CD14-positive monocyte (primary cell): Measurements from ENCODE around the gene PIP5K1B. TPM values are rescaled to one million over a fixed set of nuclear protein-coding genes. Genes with fewer than 3 reads are reported as not detected.

Source experiments
- DNase-seq, 3 donors: peaks; one replicate each; pipeline ENCODE4 v3.0.0-alpha.2; 2011 to 2022
- H2AFZ ChIP-seq: 2 replicates; pipeline ENCODE4 v1.6.0; 2012; ENCODE audit warnings: mild to moderate bottlenecking, low read depth, low read length, inconsistent platforms; ENCODE audit not compliant: insufficient read depth, poor library complexity, severe bottlenecking
- H3K27ac ChIP-seq, 2 donors: 1 replicate in 1 of 2; 2 replicates in 1 of 2; pipeline ENCODE4 v1.5.1; 2012 to 2013; ENCODE audit warnings: low read length in 2 of 2, control low read depth in 1 of 2, inconsistent platforms in 1 of 2, low read depth in 1 of 2, mild to moderate bottlenecking in 1 of 2
- H3K27me3 ChIP-seq, 2 donors: one replicate each; pipeline versions ENCODE4 v1.6.0 to v1.6.1; 2011 to 2013; ENCODE audit warnings: low read length in 2 of 2; ENCODE audit not compliant: control insufficient read depth in 2 of 2, insufficient read depth in 2 of 2
- H3K36me3 ChIP-seq, 2 donors: replicated peaks in 1 of 2; 1 replicate in 1 of 2; 2 replicates in 1 of 2; pipeline versions ENCODE4 v1.5.1 to v1.6.1; 2012 to 2013; ENCODE audit warnings: low read length in 2 of 2, control low read depth in 1 of 2, inconsistent platforms in 1 of 2, mild to moderate bottlenecking in 1 of 2; ENCODE audit not compliant: insufficient read depth in 2 of 2, control insufficient read depth in 1 of 2
- H3K4me1 ChIP-seq, 2 donors: 1 replicate in 1 of 2; 2 replicates in 1 of 2; pipeline versions ENCODE4 v1.5.1 to v1.6.1; 2012 to 2013; ENCODE audit warnings: low read length in 2 of 2, control low read depth in 1 of 2, inconsistent platforms in 1 of 2, mild to moderate bottlenecking in 1 of 2, moderate library complexity in 1 of 2; ENCODE audit not compliant: insufficient read depth in 2 of 2, control insufficient read depth in 1 of 2
- H3K4me2 ChIP-seq: replicated peaks from 2 replicates; pipeline ENCODE3; 2012; ENCODE audit warnings: low read length, moderate library complexity, mild to moderate bottlenecking; ENCODE audit not compliant: poor library complexity, severe bottlenecking; ENCODE audit errors: extremely low read depth
- H3K4me3 ChIP-seq, 3 experiments: fragments of 200-600 bp in 1 of 3; sonication (generic) in 1 of 3; replicated peaks in 1 of 3; 1 replicate in 2 of 3; 2 replicates in 1 of 3; pipeline ENCODE4 v1.5.1; 2011 to 2013; ENCODE audit warnings: low read length in 3 of 3, mild to moderate bottlenecking in 3 of 3, control low read depth in 2 of 3, low read depth in 2 of 3, inconsistent platforms in 1 of 3, moderate library complexity in 1 of 3
- H3K79me2 ChIP-seq: 2 replicates; pipeline ENCODE4 v1.6.0; 2012; ENCODE audit warnings: mild to moderate bottlenecking, control low read depth, inconsistent platforms, low read length, moderate library complexity; ENCODE audit not compliant: insufficient read depth
- H3K9ac ChIP-seq: 2 replicates; pipeline ENCODE4 v1.6.0; 2017; ENCODE audit warnings: low read length, mild to moderate bottlenecking; ENCODE audit not compliant: insufficient read depth, poor library complexity, severe bottlenecking
- H3K9me3 ChIP-seq, 2 donors: replicated peaks in 1 of 2; 1 replicate in 1 of 2; 2 replicates in 1 of 2; pipeline versions ENCODE4 v1.5.1 to v1.6.1; 2012 to 2013; ENCODE audit warnings: low read length in 2 of 2, control low read depth in 1 of 2; ENCODE audit not compliant: control insufficient read depth in 1 of 2, insufficient read depth in 1 of 2
- H4K20me1 ChIP-seq: 2 replicates; pipeline ENCODE4 v1.6.0; 2012; ENCODE audit warnings: mild to moderate bottlenecking, low read length, control low read depth, moderate library complexity; ENCODE audit not compliant: insufficient read depth
- H3K27ac Mint-ChIP-seq, 7 donors: one replicate each; pipeline ENCODE4 v1.8.0; 2020; ENCODE audit warnings: mild to moderate bottlenecking in 7 of 7, mixed read lengths in 7 of 7, moderate library complexity in 6 of 7, inconsistent platforms in 2 of 7
- H3K27me3 Mint-ChIP-seq, 3 donors: one replicate each; pipeline ENCODE4 v1.8.0; 2021 to 2022; ENCODE audit warnings: low read depth in 3 of 3, mild to moderate bottlenecking in 3 of 3, mixed read lengths in 3 of 3, moderate library complexity in 3 of 3, inconsistent platforms in 1 of 3
- H3K36me3 Mint-ChIP-seq, 2 donors: one replicate each; pipeline ENCODE4 v1.8.0; 2020; ENCODE audit warnings: mixed read lengths in 2 of 2, inconsistent platforms in 1 of 2, mild to moderate bottlenecking in 1 of 2
- H3K4me1 Mint-ChIP-seq: one replicate; pipeline ENCODE4 v1.8.0; 2020; ENCODE audit warnings: mild to moderate bottlenecking, mixed read lengths
- H3K4me3 Mint-ChIP-seq, 2 donors: one replicate each; pipeline ENCODE4 v1.8.0; 2020; ENCODE audit warnings: mild to moderate bottlenecking in 2 of 2, mixed read lengths in 2 of 2, moderate library complexity in 1 of 2
- H3K9me3 Mint-ChIP-seq, 7 donors: one replicate each; pipeline ENCODE4 v1.8.0; 2020 to 2022; ENCODE audit warnings: mixed read lengths in 7 of 7, mild to moderate bottlenecking in 6 of 7, moderate library complexity in 6 of 7, inconsistent platforms in 2 of 7
- CTCF ChIP-seq: fragments of 200-600 bp; IDR thresholded peaks from one replicate; pipeline ENCODE4 v1.8.0; 2022; ENCODE audit warnings: antibody characterized with exemption, mild to moderate bottlenecking
- WGBS: methylation state at CpG from one replicate; pipeline ENCODE4 v1.1.5; 2013; ENCODE audit warnings: missing lambda C conversion rate; ENCODE audit not compliant: insufficient coverage; 5-methylcytosine and 5-hydroxymethylcytosine counted together
- intact Hi-C, 2 donors: fragments of 100-400 bp; cut with micrococcal nuclease; formaldehyde crosslinking; loops; one replicate each; pipeline versions ENCODE4 v1.15.0 to v1.15.1; 2023
- polyA plus RNA-seq, 3 donors: library from polyadenylated mRNA; depleted of rRNA in 1 of 3; unstranded in 2 of 3; stranded (reverse) in 1 of 3; fragments of 300-500 nt in 2 of 3; fragments of >200 nt in 1 of 3; fragmentation: Illumina TruSeq in 2 of 3; gene quantifications; 1 replicate in 2 of 3; 2 replicates in 1 of 3; pipeline ENCODE4 v1.2.3, GENCODE V29; 2012 to 2021

The PIP5K1B gene
- polyA plus RNA-seq, 3 donors: 0.18 to 4.1 (median 0.87) TPM

DNA sequence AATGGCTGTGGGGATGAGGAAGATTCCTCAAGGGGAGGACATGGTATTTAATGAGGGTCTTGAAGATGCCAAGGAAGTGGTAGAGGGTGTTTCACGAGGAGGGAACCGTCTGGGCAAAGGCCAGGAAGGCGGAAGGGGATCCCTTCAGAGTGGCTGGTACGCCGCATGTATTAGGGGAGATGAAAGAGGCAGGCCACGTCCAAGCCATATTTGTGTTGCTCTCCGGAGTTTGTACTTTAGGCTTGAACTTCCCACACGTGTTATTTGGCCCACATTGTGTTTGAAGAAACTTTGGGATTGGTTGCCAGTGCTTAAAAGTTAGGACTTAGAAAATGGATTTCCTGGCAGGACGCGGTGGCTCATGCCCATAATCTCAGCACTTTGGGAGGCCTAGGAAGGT lies 331.8 kb downstream of the PIP5K1B start:
- H3K4me3 ChIP-seq: peak overlapping the region; percentile 68 to 96 (median 84)
- H3K27ac ChIP-seq: peak overlapping the region; percentile 79 to 86
- Mint-ChIP-seq H3K36me3 (peaks cover 2 to 3% of the 10 kb centered on the region in 2 donors), H3K4me1 (peaks cover 13% of the 10 kb centered on the region), H3K27me3 (peaks cover 0 to 1% (median 0%) of the 10 kb centered on the region in 3 donors), H3K27ac (peak overlapping the region in 6 of 7 donors; percentile 52 to 93 (median 90)), H3K4me3 (peak overlapping the region; percentile 97 to 98), H3K9me3 (peaks cover 0 to 4% (median 0%) of the 10 kb centered on the region in 7 donors)
- H3K4me2 ChIP-seq: peak overlapping the region; percentile 92
- no peaks in the 10 kb centered on the region for H3K27me3 ChIP-seq
- no peak for TF ChIP-seq CTCF
- peak overlapping the region; percentile 92 for H2AFZ ChIP-seq
- peaks cover 11 to 15% of the 10 kb centered on the region in 2 donors for H3K4me1 ChIP-seq
- H4K20me1 ChIP-seq: no peaks in the 10 kb centered on the region
- no peaks in the 10 kb centered on the region for H3K36me3 ChIP-seq
- WGBS: 59% methylated on average over 9 of the region's 10 CpGs
- H3K79me2 ChIP-seq: peaks cover 37% of the 10 kb centered on the region
- peak overlapping the region; percentile 74 for H3K9ac ChIP-seq
- no peaks in the 10 kb centered on the region for H3K9me3 ChIP-seq
- no peak for DNase-seq
- intact Hi-C loops: no loop called here

- Mint-ChIP-seq H3K9me3 (peaks cover 0 to 4% (median 0%) of the 10 kb centered on the region in 7 donors), H3K36me3 (peaks cover 13% of the 10 kb centered on the region in 2 donors), H3K4me3 (no peak overlapping the region), H3K27ac (no peak overlapping the region), H3K27me3 (peaks cover 0 to 3% (median 1%) of the 10 kb centered on the region in 3 donors), H3K4me1 (peaks cover 16% of the 10 kb centered on the region)
- DNase-seq: no peak
- Histone ChIP-seq H2AFZ (no peak overlapping the region), H3K9ac (no peak overlapping the region), H3K27ac (no peak overlapping the region), H4K20me1 (no peaks in the 10 kb centered on the region), H3K4me1 (peaks cover 6 to 9% of the 10 kb centered on the region in 2 donors), H3K9me3 (no peaks in the 10 kb centered on the region), H3K79me2 (peaks cover 52% of the 10 kb centered on the region), H3K27me3 (no peaks in the 10 kb centered on the region), H3K4me3 (no peak overlapping the region), H3K4me2 (no peak overlapping the region), H3K36me3 (peaks cover 0 to 3% of the 10 kb centered on the region in 2 donors)
- intact Hi-C loops: no loop called here
- TF ChIP-seq CTCF: no peak
- no CpG with 5 or more reads among the region's 2 CpGs for WGBS
Observed at GRCh38 chr9:69040646-69041045, 335.6 kb downstream of the PIP5K1B start.
